Testis (tissue), 3 donors: ENCODE measurements around the gene NELL1. TPM values are rescaled to one million over a fixed set of nuclear protein-coding genes. Genes with fewer than 3 reads are reported as not detected.
A peak's percentile ranks its signal among the peaks of the same experiment; 100 is the strongest.

Experiments
- DNase-seq: peaks from one replicate; pipeline ENCODE4 v3.0.0-alpha.2; 2019
- H3K27ac ChIP-seq, 2 donors: fragments of 200-600 bp; sonication (generic); one replicate each; pipeline ENCODE4 v1.5.1; 2019
- H3K27me3 ChIP-seq: fragments of 200-600 bp; sonication (generic); one replicate; pipeline ENCODE4 v1.5.1; 2019
- H3K36me3 ChIP-seq: fragments of 200-600 bp; sonication (generic); one replicate; pipeline ENCODE4 v1.5.1; 2017; ENCODE audit warnings: low read depth; ENCODE audit errors: missing control alignments
- H3K4me1 ChIP-seq: fragments of 200-600 bp; sonication (generic); one replicate; pipeline ENCODE4 v1.5.1; 2019
- H3K4me3 ChIP-seq, 2 donors: fragments of 200-600 bp; sonication (generic); one replicate each; pipeline ENCODE4 v1.5.1; 2017 to 2019
- H3K9me3 ChIP-seq: fragments of 200-600 bp; sonication (generic); one replicate; pipeline ENCODE4 v1.5.1; 2017
- CTCF ChIP-seq, 3 experiments: fragments of 450-650 bp in 2 of 3; fragments of 200-600 bp in 1 of 3; sonication (generic) in 1 of 3; IDR thresholded peaks; one replicate each; pipeline ENCODE4 v1.5.1; 2016 to 2019; ENCODE audit warnings: antibody characterized with exemption in 3 of 3, mild to moderate bottlenecking in 2 of 3, moderate library complexity in 1 of 3
- POLR2A ChIP-seq: fragments of 450-650 bp; IDR thresholded peaks from one replicate; pipeline ENCODE4 v1.6.1; 2017; ENCODE audit warnings: antibody characterized with exemption, mild to moderate bottlenecking, moderate library complexity
- WGBS, 2 donors: methylation state at CpG; one replicate each; pipeline ENCODE4 v1.1.5; 2018; 5-methylcytosine and 5-hydroxymethylcytosine counted together
- intact Hi-C: fragments of 100-400 bp; cut with DNase I; formaldehyde crosslinking; loops from one replicate; pipeline ENCODE4 v1.15.1; 2023; ENCODE audit warnings: low total_unique reads
- polyA plus RNA-seq: library from polyadenylated mRNA; stranded (reverse); fragments of 350-450 nt; fragmentation: Illumina TruSeq; extraction: RNeasy Lipid Tissue Mini Kit (QIAGEN cat#74804); gene quantifications from one replicate; pipeline ENCODE4 v1.2.3, GENCODE V29; 2014; ENCODE audit warnings: low read depth, low replicate concordance; ENCODE audit not compliant: insufficient read depth
- total RNA-seq, 2 donors: library from RNA; depleted of rRNA; stranded (reverse); fragments of >200 nt; gene quantifications; one replicate each; pipeline ENCODE4 v1.2.3, GENCODE V29; 2016

The NELL1 gene
- total and polyA plus RNA-seq, 3 donors from 2014 or later: 4.9 to 8.9 (median 7.0) TPM

GRCh38 chr11:21495879-21496278, 826.5 kb downstream of the NELL1 start:
- Histone ChIP-seq H3K9me3 (no peaks in the 10 kb centered on the region), H3K4me3 (no peak overlapping the region), H3K36me3 (no peaks in the 10 kb centered on the region), H3K4me1 (no peaks in the 10 kb centered on the region), H3K27ac (no peak overlapping the region), H3K27me3 (no peaks in the 10 kb centered on the region)
- no peak for TF ChIP-seq CTCF (IDR thresholded peaks at IDR 0.05)
- no peak for TF ChIP-seq POLR2A
- DNase-seq: no peak
- intact Hi-C loops: no loop called here
- 80 to 88% methylated on average over 1 of the region's 1 CpG for WGBS, 2 donors

- intact Hi-C loops: no loop called here
- DNase-seq: no peak
- Histone ChIP-seq H3K27me3 (no peaks in the 10 kb centered on the region), H3K4me3 (no peak overlapping the region), H3K27ac (no peak overlapping the region), H3K36me3 (no peaks in the 10 kb centered on the region), H3K4me1 (no peaks in the 10 kb centered on the region), H3K9me3 (no peaks in the 10 kb centered on the region)
- TF ChIP-seq CTCF (IDR thresholded peaks at IDR 0.05): no peak
- TF ChIP-seq POLR2A: no peak
- 73 to 94% methylated on average over 1 of the region's 1 CpG for WGBS, 2 donors
Observed at GRCh38 chr11:21501245-21501644, 831.9 kb downstream of the NELL1 start.

- TF ChIP-seq POLR2A (no peak), CTCF (IDR thresholded peaks at IDR 0.05) (no peak)
Observed at GRCh38 chr11:21505070-21505469, 835.7 kb downstream of the NELL1 start.

GRCh38 chr11:21511835-21512440, 842.6 kb downstream of the NELL1 start:
- Histone ChIP-seq H3K27ac (no peak overlapping the region), H3K4me3 (no peak overlapping the region), H3K36me3 (no peaks in the 10 kb centered on the region), H3K27me3 (no peaks in the 10 kb centered on the region), H3K9me3 (no peaks in the 10 kb centered on the region), H3K4me1 (no peaks in the 10 kb centered on the region)
- TF ChIP-seq CTCF (IDR thresholded peaks at IDR 0.05): peak; percentile 28 to 53 (median 35)
- no peak for TF ChIP-seq POLR2A
- 42 to 45% methylated on average over 2 of the region's 2 CpGs for WGBS, 2 donors
- peak; percentile 88 for DNase-seq
- intact Hi-C loops: no loop called here

More at GRCh38 chr11:21505070-21505469, 835.7 kb downstream of the NELL1 start:
- intact Hi-C loops: no loop called here
- Histone ChIP-seq H3K27ac (no peak overlapping the region), H3K4me1 (no peaks in the 10 kb centered on the region), H3K4me3 (no peak overlapping the region), H3K9me3 (no peaks in the 10 kb centered on the region), H3K36me3 (no peaks in the 10 kb centered on the region), H3K27me3 (no peaks in the 10 kb centered on the region)
- no peak for DNase-seq
- 76 to 83% methylated on average over 1 of the region's 1 CpG for WGBS, 2 donors

- peak; percentile 35 for DNase-seq
Observed at GRCh38 chr11:21514316-21514715, 844.9 kb downstream of the NELL1 start.

More at GRCh38 chr11:21514316-21514715, 844.9 kb downstream of the NELL1 start:
- intact Hi-C loops: no loop called here
- TF ChIP-seq CTCF (IDR thresholded peaks at IDR 0.05) (no peak), POLR2A (no peak)
- Histone ChIP-seq H3K27me3 (no peaks in the 10 kb centered on the region), H3K27ac (no peak overlapping the region), H3K4me3 (no peak overlapping the region), H3K36me3 (no peaks in the 10 kb centered on the region), H3K4me1 (no peaks in the 10 kb centered on the region), H3K9me3 (no peaks in the 10 kb centered on the region)
- 57 to 65% methylated on average over 3 of the region's 3 CpGs for WGBS, 2 donors
